ENCODE measurements around the gene SLC22A16. TPM values are rescaled to one million over a fixed set of nuclear protein-coding genes. Genes with fewer than 3 reads are reported as not detected.

Gene SLC22A16
- total and polyA plus RNA-seq, 2 donors (not counting 1 experiment from before 2014, with no cell fraction given) = not detected

- peaks cover 15% of the 10 kb centered on the region for H3K4me1 Mint-ChIP-seq
- H3K27ac Mint-ChIP-seq = no peak overlapping the region
- TF ChIP-seq EZH2 (IDR thresholded peaks at IDR 0.05; ENCODE audit: borderline replicate concordance, insufficient read depth, low read depth, low read length, poor library complexity, severe bottlenecking) (no peak), CTCF (IDR thresholded peaks at IDR 0.05) (no peak)
- DNase-seq (no peak), ATAC-seq (ENCODE audit: low read depth) (no peak)
- 100% methylated on average over 2 of the region's 4 CpGs for WGBS (ENCODE audit: insufficient coverage)
- Histone ChIP-seq H3K4me1 (ENCODE audit: control insufficient read depth in 2 of 2, insufficient read depth in 2 of 2, low read length in 2 of 2) (peaks cover 12 to 14% of the 10 kb centered on the region in 2 donors), H3K36me3 (replicated peaks in 1 of 2; ENCODE audit: control extremely low read depth in 1 of 2, control insufficient read depth in 1 of 2, extremely low read depth in 1 of 2, insufficient read depth in 2 of 2, low read length in 1 of 2) (no peaks in the 10 kb centered on the region), H3K27ac (ENCODE audit: low read length in 2 of 2) (no peak overlapping the region), H3K9me3 (ENCODE audit: control extremely low read depth in 1 of 3, control insufficient read depth in 2 of 3, insufficient read depth in 1 of 3, low read length in 2 of 3) (peaks cover 0 to 4% (median 0%) of the 10 kb centered on the region in 3 donors), H3K4me2 (replicated peaks; ENCODE audit: low read depth, low read length, poor library complexity, severe bottlenecking) (peak overlapping the region; percentile 62), H3K9ac (ENCODE audit: low read length) (no peak overlapping the region), H3K79me2 (ENCODE audit: control insufficient read depth, insufficient read depth, low read length) (no peaks in the 10 kb centered on the region), H4K20me1 (ENCODE audit: control insufficient read depth, insufficient read depth, low read length, poor library complexity, severe bottlenecking) (no peaks in the 10 kb centered on the region), H3K4me3 (ENCODE audit: control extremely low read depth in 1 of 5, extremely low read depth in 1 of 5, insufficient read depth in 1 of 5, low read depth in 2 of 5, low read length in 4 of 5) (no peak overlapping the region), H3K27me3 (replicated peaks in 1 of 4; ENCODE audit: control extremely low read depth in 1 of 4, control insufficient read depth in 3 of 4, insufficient read depth in 4 of 4, low read length in 3 of 4) (peaks cover 0 to 18% (median 7%) of the 10 kb centered on the region in 4 experiments), H2AFZ (ENCODE audit: insufficient read depth, low read depth, low read length, poor library complexity, severe bottlenecking) (no peak overlapping the region)
- H3K9me3 Mint-ChIP-seq (ENCODE audit: insufficient read depth) = no peaks in the 10 kb centered on the region
- H3K27me3 Mint-ChIP-seq = peaks cover 45% of the 10 kb centered on the region
- intact Hi-C loops (cut with micrococcal nuclease) = no loop called here
- POLR2A ChIA-PET = no interaction called here
- H3K4me3 Mint-ChIP-seq = no peak overlapping the region
- CTCF ChIA-PET = no interaction called here
Observed at GRCh38 chr6:110474500-110474899, 1.9 kb downstream of the SLC22A16 start.

- Histone ChIP-seq H4K20me1 (ENCODE audit: control insufficient read depth, insufficient read depth, low read length, poor library complexity, severe bottlenecking) (no peaks in the 10 kb centered on the region), H3K79me2 (ENCODE audit: control insufficient read depth, insufficient read depth, low read length) (no peaks in the 10 kb centered on the region), H3K4me1 (ENCODE audit: control insufficient read depth in 2 of 2, insufficient read depth in 2 of 2, low read length in 2 of 2) (peaks cover 12 to 14% of the 10 kb centered on the region in 2 donors), H3K4me2 (replicated peaks; ENCODE audit: low read depth, low read length, poor library complexity, severe bottlenecking) (no peak overlapping the region), H3K9ac (ENCODE audit: low read length) (no peak overlapping the region), H2AFZ (ENCODE audit: insufficient read depth, low read depth, low read length, poor library complexity, severe bottlenecking) (no peak overlapping the region), H3K27ac (ENCODE audit: low read length in 2 of 2) (no peak overlapping the region), H3K27me3 (replicated peaks in 1 of 4; ENCODE audit: control extremely low read depth in 1 of 4, control insufficient read depth in 3 of 4, insufficient read depth in 4 of 4, low read length in 3 of 4) (peaks cover 0 to 16% (median 7%) of the 10 kb centered on the region in 4 experiments), H3K9me3 (ENCODE audit: control extremely low read depth in 1 of 3, control insufficient read depth in 2 of 3, insufficient read depth in 1 of 3, low read length in 2 of 3) (peaks cover 0 to under 1% (median 0%) of the 10 kb centered on the region in 3 donors), H3K36me3 (replicated peaks in 1 of 2; ENCODE audit: control extremely low read depth in 1 of 2, control insufficient read depth in 1 of 2, extremely low read depth in 1 of 2, insufficient read depth in 2 of 2, low read length in 1 of 2) (no peaks in the 10 kb centered on the region), H3K4me3 (ENCODE audit: control extremely low read depth in 1 of 5, extremely low read depth in 1 of 5, insufficient read depth in 1 of 5, low read depth in 2 of 5, low read length in 4 of 5) (no peak overlapping the region)
- Mint-ChIP-seq H3K27ac (no peak overlapping the region), H3K4me1 (peaks cover 15% of the 10 kb centered on the region), H3K9me3 (ENCODE audit: insufficient read depth) (no peaks in the 10 kb centered on the region), H3K27me3 (peaks cover 35% of the 10 kb centered on the region), H3K4me3 (no peak overlapping the region)
- intact Hi-C loops (cut with micrococcal nuclease) = no loop called here
- no peak for DNase-seq
- ChIA-PET CTCF (no interaction called here), POLR2A (no interaction called here)
- WGBS (ENCODE audit: insufficient coverage) = 90% methylated on average over 2 of the region's 4 CpGs
- no peak for ATAC-seq (ENCODE audit: low read depth)
- TF ChIP-seq CTCF (IDR thresholded peaks at IDR 0.05) = no peak
- TF ChIP-seq EZH2 (IDR thresholded peaks at IDR 0.05; ENCODE audit: borderline replicate concordance, insufficient read depth, low read depth, low read length, poor library complexity, severe bottlenecking) = no peak
Observed at GRCh38 chr6:110472739-110473138, 3.7 kb downstream of the SLC22A16 start.

All from B cell (primary cell).